Neural progenitor cell (in vitro differentiated cells): ENCODE data around the gene LPA.

Experiments used
- EZH2 ChIP-seq: fragments of 200-600 bp; sonication (generic); IDR thresholded peaks from 2 replicates; pipeline ENCODE4 v1.6.1; 2017; ENCODE audit warnings: antibody characterized with exemption, mild to moderate bottlenecking, moderate library complexity
- EZH2phosphoT487 ChIP-seq: fragments of 200-600 bp; sonication (generic); IDR thresholded peaks from 2 replicates; pipeline ENCODE4 v1.6.1; 2017; ENCODE audit warnings: antibody characterized with exemption
- TF ChIP-seq, protein P1 (sequence below): fragments of 200-600 bp; sonication (generic); IDR thresholded peaks from 2 replicates; pipeline ENCODE4 v1.5.1; 2017; ENCODE audit warnings: antibody characterized with exemption, mild to moderate bottlenecking

GRCh38 chr6:160510199-160510598 lies 153.9 kb downstream of the LPA start:
- TF ChIP-seq, protein P1, sequence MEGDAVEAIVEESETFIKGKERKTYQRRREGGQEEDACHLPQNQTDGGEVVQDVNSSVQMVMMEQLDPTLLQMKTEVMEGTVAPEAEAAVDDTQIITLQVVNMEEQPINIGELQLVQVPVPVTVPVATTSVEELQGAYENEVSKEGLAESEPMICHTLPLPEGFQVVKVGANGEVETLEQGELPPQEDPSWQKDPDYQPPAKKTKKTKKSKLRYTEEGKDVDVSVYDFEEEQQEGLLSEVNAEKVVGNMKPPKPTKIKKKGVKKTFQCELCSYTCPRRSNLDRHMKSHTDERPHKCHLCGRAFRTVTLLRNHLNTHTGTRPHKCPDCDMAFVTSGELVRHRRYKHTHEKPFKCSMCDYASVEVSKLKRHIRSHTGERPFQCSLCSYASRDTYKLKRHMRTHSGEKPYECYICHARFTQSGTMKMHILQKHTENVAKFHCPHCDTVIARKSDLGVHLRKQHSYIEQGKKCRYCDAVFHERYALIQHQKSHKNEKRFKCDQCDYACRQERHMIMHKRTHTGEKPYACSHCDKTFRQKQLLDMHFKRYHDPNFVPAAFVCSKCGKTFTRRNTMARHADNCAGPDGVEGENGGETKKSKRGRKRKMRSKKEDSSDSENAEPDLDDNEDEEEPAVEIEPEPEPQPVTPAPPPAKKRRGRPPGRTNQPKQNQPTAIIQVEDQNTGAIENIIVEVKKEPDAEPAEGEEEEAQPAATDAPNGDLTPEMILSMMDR, result no peak
- no peak for TF ChIP-seq EZH2
- TF ChIP-seq EZH2phosphoT487, result no peak
